Adipocyte (in vitro differentiated cells): Measurements from ENCODE around the gene ZMYM5.
A peak's percentile ranks its signal among the peaks of the same experiment; 100 is the strongest.
"Not testable (repeated sequence)": the region's sequence is repeated elsewhere in the genome, so short reads cannot be mapped to it uniquely, and the experiment has no call there.

Experiments
- DNase-seq: peaks from one replicate; pipeline ENCODE4 v3.0.0-alpha.2; 2015; ENCODE audit warnings: low read depth
- H3K27me3 ChIP-seq: replicated peaks from 2 replicates; pipeline ENCODE4 v1.7.0; 2013; ENCODE audit warnings: mild to moderate bottlenecking, low read length, moderate library complexity; ENCODE audit not compliant: control insufficient read depth, insufficient read depth
- H3K36me3 ChIP-seq: 2 replicates; pipeline ENCODE4 v1.7.0; 2013; ENCODE audit warnings: low read length, mild to moderate bottlenecking, moderate library complexity; ENCODE audit not compliant: control insufficient read depth, insufficient read depth, severe bottlenecking
- H3K4me1 ChIP-seq: 2 replicates; pipeline ENCODE4 v1.7.0; 2013; ENCODE audit warnings: mild to moderate bottlenecking, low read length, moderate library complexity; ENCODE audit not compliant: control insufficient read depth, insufficient read depth
- H3K4me3 ChIP-seq: 2 replicates; pipeline ENCODE4 v1.7.0; 2013; ENCODE audit warnings: mild to moderate bottlenecking, low read length, moderate library complexity
- H3K9ac ChIP-seq: 2 replicates; pipeline ENCODE4 v1.7.0; 2013; ENCODE audit warnings: mild to moderate bottlenecking, low read length, moderate library complexity
- H3K9me3 ChIP-seq: 2 replicates; pipeline ENCODE4 v1.7.0; 2013; ENCODE audit warnings: mild to moderate bottlenecking, low read length, moderate library complexity; ENCODE audit not compliant: control insufficient read depth

Gene ZMYM5

DNA sequence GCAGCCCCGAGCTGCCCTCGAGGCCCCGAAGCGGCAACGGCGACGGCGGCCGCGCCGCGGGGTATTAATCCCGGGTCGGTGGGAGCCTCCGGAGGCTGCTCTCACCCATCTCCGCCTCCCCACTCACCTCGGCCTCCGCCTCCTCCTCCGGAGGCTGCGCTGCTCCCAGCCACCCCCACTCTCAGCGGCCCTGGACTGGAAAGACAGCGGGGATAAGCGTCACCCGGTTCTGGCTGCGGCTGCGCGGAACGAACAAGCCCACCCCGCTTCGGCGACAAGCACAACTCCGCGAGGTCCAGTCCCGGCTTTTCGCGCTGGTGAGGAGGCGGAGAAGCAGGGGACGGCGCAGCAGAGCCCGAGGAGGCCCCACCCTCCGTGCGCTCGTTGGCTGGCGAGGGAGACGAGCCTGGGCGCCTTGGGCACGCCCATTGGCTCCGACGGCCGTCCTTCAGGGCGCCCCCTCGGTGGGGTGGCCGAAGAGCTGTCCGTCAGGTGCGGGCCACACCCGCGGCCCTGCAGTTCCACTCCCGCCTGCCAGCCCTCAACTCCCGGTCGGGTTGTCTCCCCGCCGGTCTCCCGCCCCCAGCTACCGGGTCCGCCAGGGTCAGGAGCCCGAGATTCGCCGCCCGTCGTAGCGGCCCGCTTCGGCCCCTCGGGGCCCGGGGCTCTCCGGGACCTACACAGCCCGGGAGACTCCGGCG is at the start of gene ZMYM5:
Gene ZMYM5 (minus strand): TSS at position 327 of the 701 bp plus-strand sequence. CDS start 11,469 bp downstream, outside the sequence.
- peak; percentile 100 for DNase-seq
- peak within 1 kb of the TSS; percentile 95 for H3K9ac ChIP-seq
- H3K27me3 ChIP-seq, result no peaks in the 10 kb centered on the region
- H3K4me3 ChIP-seq, result peak within 1 kb of the TSS; percentile 97
- peaks cover 26% of the 10 kb centered on the region for H3K4me1 ChIP-seq
- no peaks in the 10 kb centered on the region for H3K36me3 ChIP-seq
- H3K9me3 ChIP-seq, result no peaks in the 10 kb centered on the region

DNA sequence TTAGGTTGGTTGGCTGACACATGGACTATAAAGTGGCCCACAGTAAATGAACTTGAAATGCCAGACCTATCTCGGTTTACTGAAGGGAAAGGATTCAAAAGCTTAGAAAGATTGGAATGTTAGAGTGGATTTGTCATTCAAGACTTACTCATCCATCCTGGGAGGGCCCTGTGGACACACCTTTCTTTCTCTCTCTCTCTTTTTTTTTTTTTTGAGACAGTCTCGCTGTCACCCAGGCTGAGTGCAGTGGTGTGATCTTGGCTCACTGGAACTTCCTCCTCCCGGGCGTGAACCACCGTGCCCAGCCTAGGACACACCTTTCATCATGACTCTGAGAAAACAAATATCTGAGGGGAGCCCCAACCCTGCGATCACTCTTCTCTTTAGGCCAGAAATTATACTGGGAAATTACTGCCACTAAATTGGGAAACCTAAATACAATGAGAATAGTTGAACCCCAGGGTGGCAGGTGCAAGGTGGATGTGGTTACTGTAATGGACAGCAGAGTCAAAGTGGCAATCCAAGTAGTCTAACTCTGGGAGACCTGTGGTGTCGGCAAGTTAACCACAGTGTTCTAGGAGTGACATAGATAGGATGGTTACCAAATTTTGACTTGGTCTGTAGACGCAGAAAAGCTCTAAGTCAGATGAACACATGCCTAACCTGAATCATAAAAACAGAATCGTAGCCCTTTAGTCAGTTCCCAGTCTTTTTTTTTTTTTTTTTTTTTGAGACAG is 47.1 kb upstream of the ZMYM5 start:
- H3K9me3 ChIP-seq, result no peaks in the 10 kb centered on the region
- H3K9ac ChIP-seq, result no peak overlapping the region
- no peaks in the 10 kb centered on the region for H3K4me1 ChIP-seq
- no peaks in the 10 kb centered on the region for H3K27me3 ChIP-seq
- no peaks in the 10 kb centered on the region for H3K36me3 ChIP-seq
- H3K4me3 ChIP-seq, result no peak overlapping the region
- DNase-seq, result peak; percentile 2

DNA sequence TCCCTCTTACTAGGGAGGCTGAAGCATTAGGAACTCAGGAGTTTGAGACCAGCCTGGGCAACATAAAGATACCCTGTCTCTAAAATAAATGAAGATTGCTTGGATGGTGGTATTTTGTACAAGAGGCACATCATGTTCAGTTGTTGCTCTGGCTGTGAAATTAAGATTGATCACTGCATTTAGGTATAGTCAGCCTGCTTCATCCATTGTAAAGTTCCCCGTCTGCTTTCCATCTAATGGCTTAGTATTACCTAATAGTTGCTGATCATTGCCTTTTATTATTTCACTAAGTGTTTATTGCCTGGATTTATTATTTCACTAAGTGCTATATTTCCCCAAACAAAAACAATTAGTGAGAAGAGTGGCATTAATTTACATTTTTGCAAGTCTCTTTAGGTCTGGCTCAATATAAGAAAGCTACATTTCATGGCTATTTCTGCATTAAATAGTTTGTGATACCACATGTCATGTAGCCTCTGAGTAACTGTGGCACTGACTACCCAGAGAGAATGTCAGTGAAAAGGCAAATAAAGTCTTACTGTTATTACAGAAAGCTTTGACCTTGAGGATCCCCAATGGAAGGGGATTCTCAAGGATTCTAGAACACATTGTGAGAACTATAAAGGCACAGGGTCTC is 45.0 kb upstream of the ZMYM5 start:
- H3K9ac ChIP-seq, result no peak overlapping the region
- H3K36me3 ChIP-seq, result no peaks in the 10 kb centered on the region
- H3K27me3 ChIP-seq, result no peaks in the 10 kb centered on the region
- no peaks in the 10 kb centered on the region for H3K9me3 ChIP-seq
- H3K4me1 ChIP-seq, result no peaks in the 10 kb centered on the region
- H3K4me3 ChIP-seq, result no peak overlapping the region
- DNase-seq, result no peak

DNA sequence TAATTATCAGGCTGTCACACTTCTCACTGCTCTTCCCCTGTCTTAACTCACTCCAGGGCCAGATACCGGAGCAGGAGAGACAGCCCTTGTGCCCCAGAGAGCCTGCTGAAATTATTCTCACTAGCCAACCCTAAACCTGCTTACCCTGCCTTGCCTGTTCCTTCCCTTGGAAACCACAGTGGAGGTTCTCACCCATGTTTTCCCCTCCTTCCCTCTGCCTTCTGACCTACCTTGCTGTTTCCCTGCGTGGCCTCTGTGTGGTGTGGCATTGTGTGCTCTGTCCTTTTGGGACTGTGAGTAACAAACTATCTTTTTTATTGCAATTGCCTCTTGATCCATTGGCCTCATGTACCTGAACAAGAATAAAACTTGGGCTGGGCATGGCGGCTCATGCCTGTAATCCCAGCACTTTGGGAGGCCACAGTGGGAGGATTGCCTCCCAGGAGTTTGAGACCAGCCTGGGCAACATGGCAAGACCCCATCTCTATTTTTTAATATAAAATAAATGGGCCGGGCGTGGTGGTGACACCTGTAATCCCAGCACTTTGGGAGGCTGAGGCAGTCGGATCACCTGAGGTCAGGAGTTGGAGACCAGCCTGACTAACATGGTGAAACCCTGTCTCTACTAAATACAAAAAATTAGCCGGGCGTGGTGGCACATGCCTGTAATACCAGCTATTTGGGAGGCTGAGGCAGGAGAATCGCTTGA is 42.2 kb upstream of the ZMYM5 start:
- H3K9me3 ChIP-seq, H3K4me3 ChIP-seq, H3K4me1 ChIP-seq, H3K36me3 ChIP-seq, H3K9ac ChIP-seq, DNase-seq, H3K27me3 ChIP-seq: not testable (repeated sequence)

DNA sequence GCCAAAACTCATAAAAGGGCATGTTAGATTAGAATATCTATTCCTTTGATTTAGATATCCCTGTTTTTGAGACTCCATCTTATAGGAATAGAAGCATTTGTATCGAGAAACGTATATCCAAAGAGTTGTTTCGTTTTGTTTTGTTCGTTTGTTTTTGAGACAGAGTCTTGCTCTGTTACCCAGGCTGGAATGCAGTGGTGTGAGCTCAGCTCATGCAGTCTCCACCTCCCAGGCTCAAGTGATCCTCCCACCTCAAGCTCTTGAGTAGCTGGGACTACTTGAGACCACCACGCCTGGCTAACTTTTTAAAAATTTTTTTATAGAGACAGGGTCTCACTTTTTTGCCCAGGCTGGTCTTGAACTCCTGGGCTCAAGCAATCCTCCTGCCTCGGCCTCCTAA is 26.6 kb upstream of the ZMYM5 start:
- Histone ChIP-seq H3K9ac (no peak overlapping the region), H3K27me3 (no peaks in the 10 kb centered on the region), H3K9me3 (no peaks in the 10 kb centered on the region), H3K36me3 (no peaks in the 10 kb centered on the region), H3K4me1 (no peaks in the 10 kb centered on the region), H3K4me3 (no peak overlapping the region)
- no peak for DNase-seq

DNA sequence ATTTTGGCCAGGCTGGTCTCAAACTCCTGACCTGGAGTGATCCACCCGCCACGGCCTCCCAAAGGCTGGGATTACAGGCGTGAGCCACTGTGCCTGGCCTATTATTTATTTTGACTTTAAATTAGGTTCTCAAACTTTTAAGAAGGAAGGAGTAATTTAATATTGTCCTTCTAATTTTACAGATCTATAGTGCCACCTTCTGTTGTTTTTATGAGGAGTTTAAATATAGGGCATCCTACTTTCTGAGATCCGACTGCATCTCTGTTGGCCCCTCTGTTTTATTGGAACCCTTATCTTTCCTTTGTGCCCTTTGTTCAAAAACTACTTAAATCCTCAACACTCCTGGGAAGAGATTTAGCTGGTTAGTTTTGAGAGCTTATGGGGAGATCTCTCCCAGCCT is 25.4 kb upstream of the ZMYM5 start:
- Histone ChIP-seq H3K4me1 (no peaks in the 10 kb centered on the region), H3K4me3 (no peak overlapping the region), H3K36me3 (no peaks in the 10 kb centered on the region), H3K27me3 (no peaks in the 10 kb centered on the region), H3K9ac (no peak overlapping the region), H3K9me3 (no peaks in the 10 kb centered on the region)
- DNase-seq, result peak; percentile 60

DNA sequence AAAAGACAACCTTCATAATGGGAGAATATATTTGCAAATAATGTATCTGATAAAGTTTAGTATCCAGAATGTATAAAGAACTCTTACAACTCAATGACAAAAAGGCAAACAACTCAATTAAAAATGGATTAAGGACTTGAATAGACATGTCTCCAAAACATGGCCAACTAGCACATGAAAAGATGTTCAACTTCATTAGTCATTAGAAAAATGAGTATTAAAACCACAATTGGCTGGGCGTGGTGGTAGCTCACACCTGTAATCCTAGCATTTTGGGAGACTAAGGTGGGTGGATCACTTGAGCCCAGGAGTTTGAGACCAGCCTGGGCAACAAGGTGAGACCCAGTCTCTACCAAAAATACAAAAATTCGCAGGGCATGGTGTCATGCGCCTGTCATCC is 18.8 kb upstream of the ZMYM5 start:
- no peak for DNase-seq
- Histone ChIP-seq H3K4me3 (no peak overlapping the region), H3K27me3 (no peaks in the 10 kb centered on the region), H3K36me3 (no peaks in the 10 kb centered on the region), H3K9ac (no peak overlapping the region), H3K9me3 (no peaks in the 10 kb centered on the region), H3K4me1 (no peaks in the 10 kb centered on the region)

DNA sequence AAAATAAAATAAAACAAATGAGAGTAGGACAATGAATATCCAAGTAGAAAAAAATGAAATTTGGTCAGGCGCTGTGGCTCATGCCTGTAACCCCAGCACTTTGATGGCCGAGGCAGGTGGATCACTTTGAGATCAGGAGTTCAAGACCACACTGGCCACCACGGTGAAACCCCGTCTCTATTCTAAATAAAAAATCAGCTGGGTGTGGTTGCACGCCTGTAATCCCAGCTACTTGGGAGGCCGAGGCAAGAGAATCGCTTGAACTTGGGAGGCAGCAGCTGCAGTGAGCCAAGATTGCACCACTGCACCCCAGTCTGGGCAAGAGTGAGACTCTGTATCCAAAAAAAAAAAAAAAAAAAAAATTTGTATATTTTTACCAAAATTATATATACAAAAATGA is 18.2 kb upstream of the ZMYM5 start:
- Histone ChIP-seq H3K9me3 (no peaks in the 10 kb centered on the region), H3K36me3 (no peaks in the 10 kb centered on the region), H3K27me3 (no peaks in the 10 kb centered on the region), H3K9ac (no peak overlapping the region), H3K4me3 (no peak overlapping the region), H3K4me1 (no peaks in the 10 kb centered on the region)
- DNase-seq, result no peak

DNA sequence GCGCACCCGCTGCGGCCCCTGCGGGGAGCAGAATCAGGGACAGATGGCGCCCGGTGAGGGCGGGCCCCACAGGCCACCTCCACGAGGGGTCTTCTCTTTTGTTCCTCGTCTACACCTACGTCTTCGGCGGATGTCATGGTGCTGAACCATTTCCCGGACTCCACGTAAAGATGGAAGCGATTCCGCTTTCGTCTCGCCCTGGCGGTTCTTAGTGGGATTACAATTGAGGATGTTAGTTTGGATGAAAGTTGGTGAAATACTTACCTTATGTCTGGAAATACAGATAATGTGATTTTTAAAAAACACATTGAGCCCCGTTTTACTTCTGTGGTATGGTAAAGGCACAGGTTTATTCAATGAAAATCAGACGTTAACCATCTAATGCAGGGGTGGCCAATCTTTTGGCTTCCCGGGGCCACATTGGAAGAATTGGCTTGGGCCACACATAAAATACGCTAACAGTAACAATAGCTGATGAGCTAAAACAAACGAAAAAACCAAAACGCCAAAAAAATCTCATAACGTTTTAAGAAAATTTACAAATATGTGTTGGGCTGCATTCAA is 1.4 kb upstream of the ZMYM5 start:
- Histone ChIP-seq H3K36me3 (no peaks in the 10 kb centered on the region), H3K4me3 (peak overlapping the region; percentile 97), H3K4me1 (peaks cover 26% of the 10 kb centered on the region), H3K27me3 (no peaks in the 10 kb centered on the region), H3K9ac (peak overlapping the region; percentile 95), H3K9me3 (no peaks in the 10 kb centered on the region)
- peak; percentile 62 for DNase-seq

DNA sequence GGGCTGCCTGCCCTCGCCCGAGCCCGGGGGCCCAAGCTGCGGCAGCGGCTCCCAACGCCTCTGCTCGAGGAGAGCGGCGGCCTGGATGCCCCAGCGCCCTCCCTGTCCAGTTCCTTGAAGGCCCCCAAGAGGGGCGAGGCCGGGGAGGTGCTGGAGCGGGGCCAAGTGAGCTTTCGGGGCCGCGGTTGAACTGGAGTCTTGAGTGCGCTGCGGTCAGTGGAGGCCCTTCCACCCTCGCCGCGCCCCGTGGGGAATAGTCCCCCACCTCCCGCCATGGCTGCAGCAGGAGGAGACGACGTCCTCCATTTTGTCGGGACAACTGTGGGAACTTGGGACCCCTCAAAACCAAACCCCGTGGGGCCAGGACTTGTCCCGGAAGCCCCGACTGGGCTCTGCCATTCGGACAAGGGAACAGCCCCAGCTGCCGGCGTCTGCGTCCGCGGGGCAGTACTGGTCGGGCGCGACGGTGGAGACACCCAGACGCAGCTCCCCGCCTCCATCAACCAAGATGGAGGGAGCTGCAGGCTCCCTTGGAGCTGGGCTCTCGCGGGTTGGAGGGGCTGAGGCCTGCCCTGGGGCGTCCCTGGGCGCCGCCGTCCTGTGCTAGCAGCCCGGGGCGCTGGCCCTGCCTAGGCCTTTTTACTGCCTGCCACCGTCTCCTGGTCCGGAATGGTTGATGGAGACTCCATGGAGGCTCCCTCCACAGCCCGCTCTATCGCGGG is 736 bp upstream of the ZMYM5 start:
- Histone ChIP-seq H3K4me3 (peak overlapping the region; percentile 97), H3K27me3 (no peaks in the 10 kb centered on the region), H3K4me1 (peaks cover 26% of the 10 kb centered on the region), H3K36me3 (no peaks in the 10 kb centered on the region), H3K9ac (peak overlapping the region; percentile 95), H3K9me3 (no peaks in the 10 kb centered on the region)
- DNase-seq, result peak; percentile 69
